ENCODE data around the gene MIB2. TPM values are rescaled to one million over a fixed set of nuclear protein-coding genes. Genes with fewer than 3 reads are reported as not detected.
"Not testable (repeated sequence)": the region's sequence is repeated elsewhere in the genome, so short reads cannot be mapped to it uniquely, and the experiment has no call there.

The MIB2 gene
- total RNA-seq, 2 experiments from 2014 or later, result 31.1 to 36.1 TPM

DNA sequence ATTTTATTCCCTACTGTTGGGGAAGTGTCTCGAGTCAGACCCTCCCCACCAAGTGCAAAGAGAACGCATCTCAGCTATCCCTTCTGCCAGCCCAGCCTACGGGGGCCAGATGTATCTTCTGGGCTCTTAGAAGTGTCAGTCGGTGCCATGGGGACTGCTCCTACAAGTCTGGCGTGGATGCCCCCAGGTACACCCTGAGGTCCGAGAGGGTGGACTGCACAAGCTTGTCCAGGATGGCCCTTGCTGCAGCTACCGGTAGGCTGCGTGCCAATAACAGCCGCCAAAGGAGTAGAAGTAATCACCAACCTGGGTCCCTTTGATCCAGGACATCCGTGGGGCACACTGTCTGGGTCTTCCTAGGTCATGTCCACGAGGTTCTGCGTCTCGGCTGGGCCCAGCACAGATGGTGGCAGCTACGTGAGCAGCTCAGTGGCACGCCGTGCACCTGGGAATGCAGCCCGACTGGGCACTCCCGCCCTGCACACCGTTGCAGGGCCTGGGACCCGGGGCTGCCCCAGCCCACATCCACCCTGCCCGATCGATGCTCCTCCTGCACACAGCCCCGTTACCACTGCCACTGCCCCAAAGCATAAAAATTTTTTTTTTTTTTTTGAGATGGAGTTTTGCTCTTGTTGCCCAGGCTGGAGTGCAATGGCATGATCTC is 31.8 kb upstream of the MIB2 start:
- Mint-ChIP-seq H3K27ac (peak overlapping the region; percentile 2), H3K4me1 (ENCODE audit: low read depth) (no peaks in the 10 kb centered on the region), H3K36me3 (no peaks in the 10 kb centered on the region), H3K4me3 (no peak overlapping the region), H3K9me3 (no peaks in the 10 kb centered on the region), H3K27me3 (peaks cover 1% of the 10 kb centered on the region)
- ChIA-PET CTCF (no interaction called here), POLR2A (no interaction called here)
- intact Hi-C loops (cut with micrococcal nuclease), result no loop called here
- no peak for DNase-seq

DNA sequence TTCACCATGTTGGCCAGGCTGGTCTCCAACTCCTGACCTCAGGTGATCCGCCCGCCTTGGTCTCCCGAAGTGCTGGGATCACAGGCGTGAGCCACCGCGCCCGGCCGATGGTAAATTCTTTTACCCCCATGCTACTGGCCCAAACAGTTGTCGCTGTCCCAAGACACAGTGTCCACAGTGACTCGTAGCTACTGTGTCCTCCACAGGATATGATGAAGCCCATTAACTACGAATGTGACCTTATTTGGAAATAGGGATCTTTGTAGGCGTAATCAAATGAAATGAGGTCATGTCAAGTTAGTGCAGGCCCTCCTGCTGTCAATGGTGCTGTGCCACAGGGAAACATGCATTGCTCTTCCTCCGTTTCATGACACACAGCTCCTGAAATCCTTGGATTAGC is 23.8 kb upstream of the MIB2 start:
- intact Hi-C loops (cut with micrococcal nuclease), result no loop called here
- no peak overlapping the region for H3K27ac Mint-ChIP-seq
- no peak for DNase-seq
- H3K9me3 Mint-ChIP-seq, result no peaks in the 10 kb centered on the region
- no peaks in the 10 kb centered on the region for H3K4me1 Mint-ChIP-seq (ENCODE audit: low read depth)
- H3K27me3 Mint-ChIP-seq, result peaks cover 4% of the 10 kb centered on the region
- no peak overlapping the region for H3K4me3 Mint-ChIP-seq
- POLR2A ChIA-PET, result no interaction called here
- CTCF ChIA-PET, result interaction anchor here (0.9 kb wide), 1 partner anchor 33 kb away, joined by 3 read pairs; no protein-coding TSS in a partner anchor
- no peaks in the 10 kb centered on the region for H3K36me3 Mint-ChIP-seq

DNA sequence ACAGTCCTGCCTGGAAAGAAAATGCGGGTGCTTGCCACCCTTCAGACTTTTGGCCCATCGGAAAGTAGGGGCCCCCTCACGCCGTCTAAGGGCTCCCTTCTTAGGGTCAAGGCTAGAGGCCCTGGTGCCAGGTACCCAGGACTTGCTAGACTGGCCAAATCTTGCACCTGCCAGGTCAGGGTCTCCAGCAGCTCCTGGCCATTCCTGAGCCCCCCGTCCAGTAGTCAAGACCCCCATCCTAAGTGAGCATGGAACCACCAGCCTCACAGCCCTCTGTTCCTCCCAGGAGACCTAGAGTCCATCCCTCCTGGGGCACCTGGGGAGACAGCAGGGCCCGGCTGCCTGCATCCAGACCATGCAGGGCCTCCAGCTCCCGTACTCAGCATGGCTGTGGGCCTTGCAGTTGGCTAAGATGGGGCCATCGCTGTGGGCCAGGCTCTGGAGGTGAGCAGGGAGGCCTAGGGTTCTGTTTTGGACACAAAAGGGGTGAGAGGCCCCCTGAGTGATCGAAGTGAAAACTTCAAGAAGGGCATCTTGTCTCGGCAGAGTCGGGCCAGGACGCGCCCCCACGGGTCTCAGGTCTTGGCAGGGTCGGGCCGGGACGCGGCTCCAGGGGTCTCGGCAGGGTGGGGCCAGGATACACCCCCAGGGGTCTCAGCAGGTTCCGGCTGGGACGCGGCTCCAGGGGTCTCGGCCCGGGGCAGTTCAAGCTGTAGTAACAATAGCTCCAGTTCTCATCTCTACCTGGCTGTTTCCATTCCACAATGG is 21.3 kb upstream of the MIB2 start:
- H3K4me3 Mint-ChIP-seq, result no peak overlapping the region
- ChIA-PET CTCF (interaction anchor here (0.8 to 1.1 kb wide), 2 partner anchors 10 to 37 kb away, joined by 3 to 4 read pairs; no protein-coding TSS in a partner anchor), POLR2A (no interaction called here)
- peaks cover 4% of the 10 kb centered on the region for H3K27me3 Mint-ChIP-seq
- no peaks in the 10 kb centered on the region for H3K36me3 Mint-ChIP-seq
- no peak overlapping the region for H3K27ac Mint-ChIP-seq
- intact Hi-C loops (cut with micrococcal nuclease), result no loop called here
- DNase-seq, result no peak
- H3K9me3 Mint-ChIP-seq, result no peaks in the 10 kb centered on the region
- H3K4me1 Mint-ChIP-seq (ENCODE audit: low read depth), result peaks cover 9% of the 10 kb centered on the region

DNA sequence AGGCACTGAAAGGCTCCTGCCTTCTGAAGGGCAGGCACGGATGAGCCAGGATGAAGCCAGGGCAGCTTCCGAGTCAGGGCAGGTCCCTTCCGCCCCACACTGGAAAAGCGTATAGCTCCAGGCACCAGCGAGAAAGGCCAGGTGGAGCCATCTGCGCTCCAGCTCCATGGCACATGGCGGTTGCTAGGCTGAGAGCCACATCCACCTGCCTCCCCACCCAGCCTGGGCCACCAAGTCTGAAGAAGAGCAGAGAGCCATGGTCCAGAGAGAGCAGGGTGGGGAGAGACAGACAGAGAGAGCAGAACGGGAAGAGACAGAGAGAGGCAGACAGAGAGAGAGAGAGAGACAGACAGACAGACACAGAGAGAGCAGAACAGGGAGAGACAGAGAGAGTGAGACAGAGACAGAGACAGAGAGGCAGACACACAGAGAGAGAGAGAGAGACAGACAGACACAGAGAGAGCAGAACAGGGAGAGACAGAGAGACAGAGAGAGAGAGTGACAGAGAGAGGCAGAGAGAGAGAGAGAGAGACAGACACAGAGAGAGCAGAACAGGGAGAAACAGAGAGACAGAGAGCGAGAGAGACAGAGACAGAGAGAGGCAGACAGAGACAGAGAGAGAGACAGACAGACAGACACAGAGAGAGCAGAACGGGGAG is 20.6 kb upstream of the MIB2 start:
- intact Hi-C loops (cut with micrococcal nuclease), result no loop called here
- Mint-ChIP-seq H3K4me3 (no peak overlapping the region), H3K27ac (no peak overlapping the region), H3K4me1 (ENCODE audit: low read depth) (peaks cover 10% of the 10 kb centered on the region), H3K36me3 (no peaks in the 10 kb centered on the region), H3K27me3 (peaks cover 5% of the 10 kb centered on the region), H3K9me3 (no peaks in the 10 kb centered on the region)
- CTCF ChIA-PET, result interaction anchor here (0.8 to 1.1 kb wide), 2 partner anchors 9 to 36 kb away, joined by 3 to 4 read pairs; no protein-coding TSS in a partner anchor
- no peak for DNase-seq
- POLR2A ChIA-PET, result no interaction called here

DNA sequence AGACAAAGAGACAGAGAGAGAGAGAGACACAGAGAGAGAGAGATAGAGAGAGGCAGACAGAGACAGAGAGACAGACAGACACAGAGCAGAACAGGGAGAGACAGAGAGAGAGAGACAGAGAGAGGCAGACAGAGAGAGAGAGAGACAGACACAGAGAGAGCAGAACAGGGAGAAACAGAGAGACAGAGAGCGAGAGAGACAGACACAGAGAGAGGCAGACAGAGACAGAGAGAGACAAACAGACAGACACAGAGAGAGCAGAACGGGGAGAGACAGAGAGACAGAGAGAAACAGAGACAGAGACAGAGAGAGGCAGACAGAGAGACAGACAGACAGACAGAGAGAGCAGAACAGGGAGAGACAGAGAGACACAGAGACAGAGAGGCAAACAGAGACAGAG is 20.0 kb upstream of the MIB2 start:
- H3K9me3 Mint-ChIP-seq; H3K27me3 Mint-ChIP-seq; H3K36me3 Mint-ChIP-seq; POLR2A ChIA-PET; H3K4me3 Mint-ChIP-seq; intact Hi-C loops (cut with micrococcal nuclease); CTCF ChIA-PET; H3K27ac Mint-ChIP-seq; DNase-seq: not testable (repeated sequence)
- H3K4me1 Mint-ChIP-seq (ENCODE audit: low read depth), result peaks cover 10% of the 10 kb centered on the region

DNA sequence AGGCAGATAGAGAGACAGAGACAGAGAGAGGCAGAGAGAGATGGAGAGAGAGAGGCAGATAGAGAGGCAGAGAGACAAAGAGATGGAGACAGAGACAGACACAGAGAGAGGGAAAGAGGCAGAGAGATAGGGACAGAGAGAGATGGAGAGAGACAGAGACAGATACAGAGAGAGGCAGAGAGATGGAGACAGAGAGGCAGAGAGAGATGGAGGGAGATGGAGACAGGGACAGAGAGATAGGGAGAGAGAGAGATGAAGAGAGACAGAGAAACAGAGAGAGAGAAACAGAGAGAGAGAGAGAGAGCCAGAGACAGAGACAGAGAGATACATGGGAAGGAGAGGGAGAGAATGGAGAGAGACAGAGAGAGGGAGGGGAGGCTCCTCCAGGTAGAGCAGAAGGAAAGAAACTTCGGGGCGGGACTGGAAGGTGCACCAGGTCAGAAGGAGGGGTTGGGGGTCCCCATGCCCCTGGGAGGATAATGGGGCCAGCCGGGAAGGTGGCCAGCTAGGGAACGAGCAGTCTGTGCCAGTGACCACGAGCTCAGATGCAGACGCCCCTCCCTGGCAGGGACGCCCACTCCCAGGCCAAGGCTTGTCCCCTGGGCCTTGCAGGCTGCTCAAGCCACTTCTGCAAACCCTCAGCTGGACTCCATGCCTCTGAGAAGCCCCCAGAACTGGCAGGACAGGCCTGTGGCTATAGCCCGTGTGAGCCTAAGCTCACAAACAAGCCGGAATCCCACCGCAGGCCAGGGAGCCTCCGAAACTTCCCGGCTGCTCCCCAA is 18.6 kb upstream of the MIB2 start:
- Mint-ChIP-seq H3K4me3 (no peak overlapping the region), H3K9me3 (no peaks in the 10 kb centered on the region), H3K36me3 (no peaks in the 10 kb centered on the region), H3K27ac (no peak overlapping the region), H3K4me1 (ENCODE audit: low read depth) (peaks cover 10% of the 10 kb centered on the region), H3K27me3 (peaks cover 5% of the 10 kb centered on the region)
- ChIA-PET CTCF (interaction anchor here (1.1 kb wide), 1 partner anchor 18 kb away, joined by 4 read pairs; no protein-coding TSS in a partner anchor), POLR2A (interaction anchor here (0.6 to 0.8 kb wide), 2 partner anchors 19 to 23 kb away, joined by 3 read pairs; partner anchors contain the start of gene MIB2)
- intact Hi-C loops (cut with micrococcal nuclease), result no loop called here
- no peak for DNase-seq

GRCh38 chr1:1597275-1597930 is 17.9 kb upstream of the MIB2 start:
- no peak overlapping the region for H3K4me3 Mint-ChIP-seq
- CTCF ChIA-PET, result interaction anchor here (1.1 kb wide), 1 partner anchor 17 kb away, joined by 4 read pairs; no protein-coding TSS in a partner anchor
- peaks cover 5% of the 10 kb centered on the region for H3K27me3 Mint-ChIP-seq
- H3K36me3 Mint-ChIP-seq, result no peaks in the 10 kb centered on the region
- no peaks in the 10 kb centered on the region for H3K9me3 Mint-ChIP-seq
- DNase-seq, result peak; percentile 42
- POLR2A ChIA-PET, result interaction anchor here (0.8 kb wide), 1 partner anchor 18 kb away, joined by 3 read pairs; the partner anchor contains the start of gene MIB2
- peaks cover 10% of the 10 kb centered on the region for H3K4me1 Mint-ChIP-seq (ENCODE audit: low read depth)
- intact Hi-C loops (cut with micrococcal nuclease), result no loop called here
- no peak overlapping the region for H3K27ac Mint-ChIP-seq

DNA sequence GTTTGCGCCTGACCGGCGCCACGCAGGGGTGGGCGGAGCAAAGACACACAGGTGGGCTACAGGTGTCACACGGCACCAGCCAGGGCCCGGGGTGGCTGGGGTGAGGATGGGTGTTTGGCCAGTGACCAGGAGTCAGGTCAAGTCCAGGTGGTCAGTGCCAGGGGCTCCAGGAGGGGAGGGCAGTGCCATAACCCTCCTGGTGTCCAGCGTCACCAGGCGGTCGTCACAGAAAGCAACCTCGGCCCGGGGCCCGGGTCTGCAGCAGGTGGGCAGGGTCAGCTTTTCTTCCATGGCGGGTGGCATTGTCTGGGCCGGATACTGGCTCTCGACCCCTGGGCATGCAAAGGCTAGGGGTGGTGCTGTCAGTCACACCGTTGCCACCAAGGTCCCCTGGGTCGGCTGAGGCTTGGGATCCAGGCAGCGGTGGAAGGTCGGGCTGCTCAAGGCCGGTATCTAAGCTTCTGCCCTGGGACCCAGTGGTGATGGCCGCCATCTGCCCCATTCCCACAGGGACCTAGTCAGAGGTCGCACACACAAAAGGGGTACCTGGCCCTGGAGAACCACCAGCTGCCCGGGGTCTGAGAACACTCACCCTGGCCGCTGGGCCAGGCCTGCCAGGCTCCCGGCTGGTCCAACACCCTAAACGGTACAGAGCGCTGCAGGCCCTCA is 17.1 kb upstream of the MIB2 start:
- no peak for DNase-seq
- POLR2A ChIA-PET, result no interaction called here
- CTCF ChIA-PET, result interaction anchor here (1.0 to 1.1 kb wide), 2 partner anchors 10 to 16 kb away, joined by 3 to 4 read pairs; no protein-coding TSS in a partner anchor
- H3K4me1 Mint-ChIP-seq (ENCODE audit: low read depth), result peaks cover 10% of the 10 kb centered on the region
- H3K27ac Mint-ChIP-seq, result no peak overlapping the region
- H3K9me3 Mint-ChIP-seq, result no peaks in the 10 kb centered on the region
- no peaks in the 10 kb centered on the region for H3K36me3 Mint-ChIP-seq
- H3K27me3 Mint-ChIP-seq, result peaks cover 5% of the 10 kb centered on the region
- intact Hi-C loops (cut with micrococcal nuclease), result no loop called here
- no peak overlapping the region for H3K4me3 Mint-ChIP-seq

GRCh38 chr1:1598720-1599029 is 16.6 kb upstream of the MIB2 start:
- intact Hi-C loops (cut with micrococcal nuclease), result no loop called here
- H3K9me3 Mint-ChIP-seq, result no peaks in the 10 kb centered on the region
- CTCF ChIA-PET, result interaction anchor here (1.0 kb wide), 1 partner anchor 9 kb away, joined by 3 read pairs; no protein-coding TSS in a partner anchor
- H3K27me3 Mint-ChIP-seq, result peaks cover 5% of the 10 kb centered on the region
- DNase-seq, result no peak
- H3K4me3 Mint-ChIP-seq, result peak overlapping the region; percentile 61
- H3K4me1 Mint-ChIP-seq (ENCODE audit: low read depth), result peaks cover 10% of the 10 kb centered on the region
- POLR2A ChIA-PET, result no interaction called here
- peak overlapping the region; percentile 56 for H3K27ac Mint-ChIP-seq
- H3K36me3 Mint-ChIP-seq, result no peaks in the 10 kb centered on the region

DNA sequence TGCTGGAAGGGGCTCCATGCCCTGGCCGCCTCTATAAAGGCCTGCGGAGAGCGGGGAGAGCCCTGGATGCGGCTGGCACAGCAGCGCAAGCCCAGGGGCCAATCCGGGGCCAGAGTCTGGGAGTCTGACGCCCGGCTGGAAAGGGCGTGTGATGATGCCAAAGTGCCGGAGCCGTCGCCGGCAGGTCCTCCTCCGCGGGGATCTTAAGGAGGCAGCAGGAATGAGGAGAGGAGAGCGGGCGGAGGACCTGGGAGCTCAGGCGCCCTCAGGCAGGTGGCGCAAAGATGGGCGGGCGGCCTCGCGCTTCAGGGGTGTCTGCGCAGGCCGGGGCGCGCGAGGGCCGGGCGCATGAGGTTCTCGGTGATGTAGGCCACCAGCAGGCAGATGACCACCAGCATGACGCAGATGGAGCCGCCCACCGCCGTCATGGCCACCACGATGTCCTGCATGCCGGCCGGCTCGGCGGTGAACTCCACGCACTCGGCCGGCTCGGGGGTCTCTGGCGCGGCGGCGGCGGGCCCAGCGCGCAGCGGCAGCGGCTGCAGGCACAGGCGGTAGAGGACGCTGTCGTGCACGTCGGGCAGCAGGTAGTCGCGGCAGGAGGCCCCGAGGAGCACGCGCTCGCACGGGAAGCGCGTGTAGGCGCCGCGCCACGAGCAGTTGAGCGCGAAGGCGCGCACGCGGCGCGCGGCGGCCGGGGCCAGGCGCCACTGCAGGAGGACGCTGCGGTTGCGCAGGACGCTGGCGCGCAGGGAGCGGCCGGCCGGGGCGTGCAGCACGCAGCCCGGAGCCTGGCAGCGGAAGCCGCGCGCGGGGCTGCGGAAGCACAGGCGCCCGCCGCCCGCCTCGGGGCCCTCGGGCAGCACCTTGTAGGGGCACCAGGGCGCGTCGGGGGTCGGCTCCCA is 16.0 kb upstream of the MIB2 start:
- intact Hi-C loops (cut with micrococcal nuclease), result no loop called here
- peaks cover 5% of the 10 kb centered on the region for H3K27me3 Mint-ChIP-seq
- peak; percentile 43 for DNase-seq
- H3K4me3 Mint-ChIP-seq, result peak overlapping the region; percentile 61
- H3K27ac Mint-ChIP-seq, result peak overlapping the region; percentile 56
- H3K4me1 Mint-ChIP-seq (ENCODE audit: low read depth), result peaks cover 10% of the 10 kb centered on the region
- no peaks in the 10 kb centered on the region for H3K36me3 Mint-ChIP-seq
- ChIA-PET POLR2A (no interaction called here), CTCF (interaction anchor here (1.0 kb wide), 1 partner anchor 9 kb away, joined by 3 read pairs; no protein-coding TSS in a partner anchor)
- no peaks in the 10 kb centered on the region for H3K9me3 Mint-ChIP-seq

Measured in activated CD4-positive, alpha-beta memory T cell treated with anti-CD3 and anti-CD28 coated beads for 36 hours (primary cell).